SK-N-MC (cell line): ENCODE results near the gene ECEL1.

Experiments
- EZH2 ChIP-seq: fragments of 200-600 bp; sonication (generic); IDR thresholded peaks from one replicate; pipeline ENCODE4 v1.6.1; 2017; ENCODE audit warnings: antibody characterized with exemption
- FOXP2 ChIP-seq: optimal IDR thresholded peaks from 2 replicates; pipeline ENCODE3; 2011; ENCODE audit warnings: mild to moderate bottlenecking, moderate library complexity; ENCODE audit not compliant: insufficient read depth; ENCODE audit errors: extremely low read length, control extremely low read depth
- POLR2AphosphoS5 ChIP-seq: IDR thresholded peaks from 2 replicates; pipeline ENCODE4 v1.6.1; 2012; ENCODE audit warnings: mild to moderate bottlenecking, low read depth, low read length, borderline replicate concordance

- no peak for TF ChIP-seq POLR2AphosphoS5
- TF ChIP-seq EZH2 = no peak
- TF ChIP-seq FOXP2 = no peak
Observed at GRCh38 chr2:232525199-232525598, 37.6 kb upstream of the ECEL1 start.
